ENCODE results near the gene TBC1D22A.

DNA sequence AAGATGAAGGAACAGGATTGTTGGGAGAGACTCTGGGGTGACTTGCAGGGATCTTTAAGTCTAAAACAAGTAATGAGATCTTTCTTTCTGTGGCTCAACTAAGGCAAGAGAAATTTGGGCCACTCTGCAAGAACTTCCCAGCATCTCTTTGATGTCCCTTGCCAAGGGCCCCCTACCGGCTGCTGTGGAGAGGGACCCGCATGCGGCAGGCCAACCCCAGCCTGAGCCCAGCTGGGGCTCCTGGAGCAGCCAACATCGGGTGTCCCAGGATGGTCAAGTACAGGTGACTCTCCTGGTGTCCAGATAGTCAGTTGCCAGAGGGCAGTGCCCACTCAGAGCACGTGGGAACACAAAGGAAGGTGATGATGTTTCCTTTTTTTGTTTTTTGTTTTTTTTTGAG, 363.2 kb downstream of the TBC1D22A start:
- TF ChIP-seq, protein P1, sequence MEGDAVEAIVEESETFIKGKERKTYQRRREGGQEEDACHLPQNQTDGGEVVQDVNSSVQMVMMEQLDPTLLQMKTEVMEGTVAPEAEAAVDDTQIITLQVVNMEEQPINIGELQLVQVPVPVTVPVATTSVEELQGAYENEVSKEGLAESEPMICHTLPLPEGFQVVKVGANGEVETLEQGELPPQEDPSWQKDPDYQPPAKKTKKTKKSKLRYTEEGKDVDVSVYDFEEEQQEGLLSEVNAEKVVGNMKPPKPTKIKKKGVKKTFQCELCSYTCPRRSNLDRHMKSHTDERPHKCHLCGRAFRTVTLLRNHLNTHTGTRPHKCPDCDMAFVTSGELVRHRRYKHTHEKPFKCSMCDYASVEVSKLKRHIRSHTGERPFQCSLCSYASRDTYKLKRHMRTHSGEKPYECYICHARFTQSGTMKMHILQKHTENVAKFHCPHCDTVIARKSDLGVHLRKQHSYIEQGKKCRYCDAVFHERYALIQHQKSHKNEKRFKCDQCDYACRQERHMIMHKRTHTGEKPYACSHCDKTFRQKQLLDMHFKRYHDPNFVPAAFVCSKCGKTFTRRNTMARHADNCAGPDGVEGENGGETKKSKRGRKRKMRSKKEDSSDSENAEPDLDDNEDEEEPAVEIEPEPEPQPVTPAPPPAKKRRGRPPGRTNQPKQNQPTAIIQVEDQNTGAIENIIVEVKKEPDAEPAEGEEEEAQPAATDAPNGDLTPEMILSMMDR (IDR thresholded peaks at IDR 0.05) = no peak
- no peak for TF ChIP-seq POLR2A (IDR thresholded peaks at IDR 0.05)
